ENCODE measurements around the gene POP7.

GRCh38 chr7:100671353-100672327 lies 34.3 kb upstream of the POP7 start:
- TF ChIP-seq EZH2phosphoT487 (IDR thresholded peaks at IDR 0.05; ENCODE audit: low read depth, severe bottlenecking, unreplicated experiment) (no peak), CTCF (IDR thresholded peaks at IDR 0.05; ENCODE audit: poor library complexity) (no peak), EZH2 (IDR thresholded peaks at IDR 0.05; ENCODE audit: borderline replicate concordance) (no peak)

Data from hepatocyte (in vitro differentiated cells).